Gastroesophageal sphincter (tissue), 3 donors: Measurements from ENCODE around the gene DHRSX.

Experiments
- EP300 ChIP-seq: sonication (generic); formaldehyde crosslinking; IDR thresholded peaks from one replicate; pipeline ENCODE4 v1.6.1; 2017; ENCODE audit warnings: antibody characterized with exemption, mild to moderate bottlenecking
- POLR2A ChIP-seq, 2 donors: fragments of 450-650 bp; IDR thresholded peaks; one replicate each; pipeline ENCODE4 v1.6.1; 2017; ENCODE audit warnings: antibody characterized with exemption in 2 of 2, mild to moderate bottlenecking in 2 of 2, moderate library complexity in 1 of 2
- POLR2AphosphoS5 ChIP-seq: sonication (generic); formaldehyde crosslinking; IDR thresholded peaks from one replicate; pipeline ENCODE4 v1.6.1; 2017; ENCODE audit warnings: antibody characterized with exemption
- TF ChIP-seq, protein P1 (sequence below), 4 experiments: fragments of 200-600 bp in 2 of 4; fragments of 450-650 bp in 2 of 4; sonication (generic) in 1 of 4; IDR thresholded peaks; one replicate each; pipeline ENCODE4 v1.5.1; 2017 to 2019; ENCODE audit warnings: antibody characterized with exemption in 4 of 4, mild to moderate bottlenecking in 2 of 4, moderate library complexity in 2 of 4

- TF ChIP-seq, protein P1, sequence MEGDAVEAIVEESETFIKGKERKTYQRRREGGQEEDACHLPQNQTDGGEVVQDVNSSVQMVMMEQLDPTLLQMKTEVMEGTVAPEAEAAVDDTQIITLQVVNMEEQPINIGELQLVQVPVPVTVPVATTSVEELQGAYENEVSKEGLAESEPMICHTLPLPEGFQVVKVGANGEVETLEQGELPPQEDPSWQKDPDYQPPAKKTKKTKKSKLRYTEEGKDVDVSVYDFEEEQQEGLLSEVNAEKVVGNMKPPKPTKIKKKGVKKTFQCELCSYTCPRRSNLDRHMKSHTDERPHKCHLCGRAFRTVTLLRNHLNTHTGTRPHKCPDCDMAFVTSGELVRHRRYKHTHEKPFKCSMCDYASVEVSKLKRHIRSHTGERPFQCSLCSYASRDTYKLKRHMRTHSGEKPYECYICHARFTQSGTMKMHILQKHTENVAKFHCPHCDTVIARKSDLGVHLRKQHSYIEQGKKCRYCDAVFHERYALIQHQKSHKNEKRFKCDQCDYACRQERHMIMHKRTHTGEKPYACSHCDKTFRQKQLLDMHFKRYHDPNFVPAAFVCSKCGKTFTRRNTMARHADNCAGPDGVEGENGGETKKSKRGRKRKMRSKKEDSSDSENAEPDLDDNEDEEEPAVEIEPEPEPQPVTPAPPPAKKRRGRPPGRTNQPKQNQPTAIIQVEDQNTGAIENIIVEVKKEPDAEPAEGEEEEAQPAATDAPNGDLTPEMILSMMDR (IDR thresholded peaks at IDR 0.05): no peak
- TF ChIP-seq POLR2A (IDR thresholded peaks at IDR 0.05) (no peak), EP300 (no peak), POLR2AphosphoS5 (no peak)
Observed at GRCh38 chrX:2499507-2499906, 1.3 kb downstream of the DHRSX start.
